DOHH2 (cell line): ENCODE data around the gene ACD.

ENCODE experiments used
- CTCF ChIP-seq: fragments of 200-600 bp; sonication (generic); IDR thresholded peaks from one replicate; pipeline ENCODE4 v1.5.1; 2014; ENCODE audit warnings: antibody characterized with exemption, mild to moderate bottlenecking, low read depth, low read length; ENCODE audit not compliant: poor library complexity, severe bottlenecking
- EZH2phosphoT487 ChIP-seq: fragments of 200-600 bp; sonication (generic); IDR thresholded peaks from 2 replicates; pipeline ENCODE4 v1.6.1; 2017; ENCODE audit warnings: borderline replicate concordance, mild to moderate bottlenecking, antibody characterized with exemption, low read length, moderate library complexity, mixed read lengths

DNA sequence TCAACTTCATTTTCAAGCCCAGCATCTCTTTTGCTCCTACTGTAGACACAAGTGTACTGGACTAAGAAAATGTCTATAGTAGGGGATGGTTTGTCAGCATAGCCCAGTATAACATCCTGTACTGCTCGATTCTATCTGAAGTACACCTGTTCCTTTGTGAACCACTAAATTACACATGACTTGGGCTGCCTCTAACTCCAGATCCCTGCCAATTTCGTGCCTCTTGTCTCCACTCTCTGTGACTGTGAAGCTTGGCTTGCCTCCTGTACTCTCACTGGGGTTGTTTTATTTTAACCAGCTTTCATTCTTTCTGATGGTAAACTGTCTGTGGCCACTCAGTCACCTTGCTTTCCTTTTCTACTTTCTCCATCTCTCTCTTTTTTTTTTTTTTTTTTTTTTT, 34.6 kb upstream of the ACD start:
- TF ChIP-seq CTCF = no peak
- no peak for TF ChIP-seq EZH2phosphoT487
